Neural progenitor cell (in vitro differentiated cells): ENCODE results near the gene FILIP1.

ENCODE experiments used
- EZH2 ChIP-seq: fragments of 200-600 bp; sonication (generic); IDR thresholded peaks from 2 replicates; pipeline ENCODE4 v1.6.1; 2017; ENCODE audit warnings: antibody characterized with exemption, mild to moderate bottlenecking, moderate library complexity
- EZH2phosphoT487 ChIP-seq: fragments of 200-600 bp; sonication (generic); IDR thresholded peaks from 2 replicates; pipeline ENCODE4 v1.6.1; 2017; ENCODE audit warnings: antibody characterized with exemption
- TF ChIP-seq, protein P1 (sequence below): fragments of 200-600 bp; sonication (generic); IDR thresholded peaks from 2 replicates; pipeline ENCODE4 v1.5.1; 2017; ENCODE audit warnings: antibody characterized with exemption, mild to moderate bottlenecking

GRCh38 chr6:75393806-75394205 lies 99.8 kb downstream of the FILIP1 start:
- TF ChIP-seq EZH2phosphoT487 (no peak), EZH2 (no peak)
- TF ChIP-seq, protein P1, sequence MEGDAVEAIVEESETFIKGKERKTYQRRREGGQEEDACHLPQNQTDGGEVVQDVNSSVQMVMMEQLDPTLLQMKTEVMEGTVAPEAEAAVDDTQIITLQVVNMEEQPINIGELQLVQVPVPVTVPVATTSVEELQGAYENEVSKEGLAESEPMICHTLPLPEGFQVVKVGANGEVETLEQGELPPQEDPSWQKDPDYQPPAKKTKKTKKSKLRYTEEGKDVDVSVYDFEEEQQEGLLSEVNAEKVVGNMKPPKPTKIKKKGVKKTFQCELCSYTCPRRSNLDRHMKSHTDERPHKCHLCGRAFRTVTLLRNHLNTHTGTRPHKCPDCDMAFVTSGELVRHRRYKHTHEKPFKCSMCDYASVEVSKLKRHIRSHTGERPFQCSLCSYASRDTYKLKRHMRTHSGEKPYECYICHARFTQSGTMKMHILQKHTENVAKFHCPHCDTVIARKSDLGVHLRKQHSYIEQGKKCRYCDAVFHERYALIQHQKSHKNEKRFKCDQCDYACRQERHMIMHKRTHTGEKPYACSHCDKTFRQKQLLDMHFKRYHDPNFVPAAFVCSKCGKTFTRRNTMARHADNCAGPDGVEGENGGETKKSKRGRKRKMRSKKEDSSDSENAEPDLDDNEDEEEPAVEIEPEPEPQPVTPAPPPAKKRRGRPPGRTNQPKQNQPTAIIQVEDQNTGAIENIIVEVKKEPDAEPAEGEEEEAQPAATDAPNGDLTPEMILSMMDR, result no peak
